HG02884 (cell line): ENCODE data around the gene ZNF503.

Experiments
- ATAC-seq: cut with Tn5 transposase; IDR thresholded peaks from one replicate; pipeline ENCODE4 v1.9.1; 2021; ENCODE audit warnings: mild to moderate bottlenecking, moderate library complexity; ENCODE audit not compliant: unreplicated experiment

The ZNF503 gene

GRCh38 chr10:75358132-75358531 is 43.4 kb downstream of the ZNF503 start:
- ATAC-seq, result no peak

GRCh38 chr10:75357500-75357899 is 44.1 kb downstream of the ZNF503 start:
- ATAC-seq, result no peak

- no peak for ATAC-seq
Measured at GRCh38 chr10:75356484-75356883, 45.1 kb downstream of the ZNF503 start.

- no peak for ATAC-seq
Measured at GRCh38 chr10:75355706-75356105, 45.9 kb downstream of the ZNF503 start.

GRCh38 chr10:75353183-75353582 is 48.4 kb downstream of the ZNF503 start:
- no peak for ATAC-seq

- no peak for ATAC-seq
Measured at GRCh38 chr10:75352650-75353049, 48.9 kb downstream of the ZNF503 start.

GRCh38 chr10:75351637-75352036 is 49.9 kb downstream of the ZNF503 start:
- ATAC-seq, result no peak

GRCh38 chr10:75350791-75351190 is 50.8 kb downstream of the ZNF503 start:
- no peak for ATAC-seq
